Smooth muscle cell of the brain vasculature (primary cell): ENCODE results near the gene ACP4.
"Not testable (repeated sequence)": the region's sequence is repeated elsewhere in the genome, so short reads cannot be mapped to it uniquely, and the experiment has no call there.

Experiments used
- DNase-seq: peaks from one replicate; pipeline ENCODE4 v3.0.0-alpha.2; 2012; ENCODE audit warnings: low read depth, low spot score

Gene ACP4

DNA sequence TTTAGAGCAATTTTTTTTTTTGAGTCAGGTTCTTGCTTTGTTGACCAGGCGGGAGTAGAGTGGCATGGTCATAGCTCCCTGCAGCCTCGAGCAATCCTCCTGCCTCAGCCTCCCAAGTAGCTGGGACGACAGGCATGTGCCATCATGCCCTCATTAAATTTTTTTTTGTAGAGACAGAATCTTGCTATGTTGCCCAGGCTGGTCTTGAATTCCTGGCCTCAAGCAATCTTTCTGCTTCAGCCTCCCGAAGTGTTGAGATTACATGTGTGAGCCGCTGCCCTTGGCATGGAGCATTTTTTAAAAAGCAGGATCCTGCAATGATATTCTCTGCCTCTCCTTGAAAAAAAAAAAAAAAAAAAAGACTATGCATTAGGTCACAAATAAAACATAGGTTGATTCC, 14.1 kb upstream of the ACP4 start:
- no peak for DNase-seq

DNA sequence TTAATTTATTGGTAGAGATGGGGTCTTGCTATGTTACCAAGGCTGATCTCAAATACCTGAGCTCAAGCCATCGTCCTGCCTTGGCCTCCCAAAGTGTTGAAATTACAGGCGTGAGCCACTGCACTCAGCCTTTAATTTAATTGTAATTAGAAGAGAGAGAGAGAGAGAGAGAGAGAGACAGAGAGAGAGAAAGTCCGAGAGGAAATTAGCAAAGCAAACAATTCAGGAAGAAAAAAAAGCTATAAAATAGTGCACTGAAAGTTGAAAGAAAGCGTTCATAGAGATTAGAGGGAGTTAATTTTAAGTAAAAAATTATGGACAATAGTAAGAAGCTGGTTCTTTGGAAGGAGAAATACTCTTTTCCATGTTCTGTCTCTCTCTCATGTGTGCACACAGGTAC, 13.0 kb upstream of the ACP4 start:
- no peak for DNase-seq

DNA sequence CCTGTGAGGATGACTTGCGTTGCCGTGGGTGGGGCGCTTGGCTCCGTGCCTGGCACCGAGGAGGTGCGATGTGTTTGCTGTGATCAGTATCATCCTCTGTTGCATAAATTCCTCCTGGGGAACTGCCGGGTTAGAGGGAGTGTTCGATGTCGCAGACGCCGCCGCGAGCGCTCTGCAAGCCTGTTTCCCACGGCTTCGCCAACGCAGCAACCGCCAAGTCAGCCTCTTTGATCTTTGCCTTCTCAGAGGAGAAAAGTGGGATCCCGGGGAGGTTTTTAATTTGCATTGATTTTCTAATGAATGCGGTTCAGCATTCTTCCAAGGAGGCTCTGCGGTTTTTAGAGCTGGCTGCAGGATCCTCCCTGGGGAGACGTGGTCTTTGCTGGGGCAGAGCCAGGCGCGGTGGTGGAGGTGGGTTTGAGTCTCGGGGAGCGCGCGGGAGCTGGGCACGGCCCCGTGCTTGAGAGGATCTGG, 12.3 kb upstream of the ACP4 start:
- no peak for DNase-seq

DNA sequence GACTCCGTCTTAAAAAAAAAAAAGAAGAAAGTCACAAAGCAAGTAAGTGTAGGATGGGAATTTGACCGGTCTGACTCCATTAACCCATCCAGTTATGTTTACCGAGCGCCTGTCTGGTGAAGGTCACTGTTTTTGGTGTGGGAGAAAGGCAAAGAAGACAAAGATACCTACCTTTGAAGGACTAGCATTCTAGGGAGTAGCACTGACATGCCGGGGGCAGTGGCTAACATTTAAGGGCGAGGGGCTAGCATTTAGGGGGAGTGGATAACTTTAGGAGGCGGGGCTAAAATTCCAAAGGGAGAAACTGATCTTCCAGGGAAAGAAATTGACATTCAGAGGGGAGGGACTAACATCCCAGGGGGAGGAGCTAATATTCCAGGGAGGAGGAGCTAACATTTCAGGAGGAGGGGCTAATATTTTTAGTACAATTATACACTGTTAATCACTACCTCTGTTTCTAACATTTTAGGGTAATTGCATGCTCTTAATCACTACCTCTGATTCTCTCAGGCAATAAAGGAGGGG, 11.2 kb upstream of the ACP4 start:
- no peak for DNase-seq

DNA sequence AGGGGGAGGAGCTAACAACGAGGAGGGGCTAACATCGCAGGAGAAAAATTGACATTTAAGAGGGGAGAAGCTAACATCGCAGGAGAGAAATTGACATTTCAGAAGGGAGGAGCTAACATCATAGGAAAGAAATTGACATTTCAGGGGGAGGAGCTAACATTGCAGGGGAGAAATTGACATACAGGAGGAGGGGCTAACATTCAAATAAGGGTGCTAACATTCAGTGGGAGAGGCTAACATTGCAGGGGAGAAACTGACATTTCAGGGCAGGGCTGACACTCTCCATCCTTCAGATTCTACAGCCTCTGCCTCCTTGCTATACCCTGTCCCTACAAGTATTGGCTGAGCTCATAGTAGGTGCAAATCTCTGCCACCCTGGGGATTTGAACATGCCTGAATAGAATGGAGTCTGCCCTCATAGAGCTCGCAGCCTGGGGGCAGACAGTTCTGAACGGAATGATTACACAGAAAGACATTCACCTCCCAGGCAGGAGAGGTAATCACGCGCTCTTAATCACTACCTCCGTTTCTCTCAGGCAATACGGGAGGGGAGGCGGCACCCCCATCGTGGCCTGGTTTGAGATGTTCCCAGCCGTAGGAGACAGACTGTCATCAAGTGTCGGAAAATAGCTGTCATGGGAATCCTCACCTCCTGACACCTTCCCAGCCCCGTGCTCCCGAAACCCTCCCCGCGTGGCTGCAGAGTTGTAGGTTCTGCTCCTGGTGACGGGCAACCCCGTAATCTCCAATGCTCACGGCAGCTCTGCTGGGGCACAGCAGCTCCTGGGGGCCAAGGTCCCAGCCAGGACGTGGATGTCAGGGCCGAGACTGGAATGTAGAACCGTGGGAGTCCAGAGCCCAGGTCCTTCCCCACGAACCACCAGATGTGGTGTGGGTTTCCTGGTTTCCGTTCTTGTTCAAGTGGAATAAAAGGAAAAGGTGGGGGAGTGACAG, 10.4 kb upstream of the ACP4 start:
- no peak for DNase-seq

DNA sequence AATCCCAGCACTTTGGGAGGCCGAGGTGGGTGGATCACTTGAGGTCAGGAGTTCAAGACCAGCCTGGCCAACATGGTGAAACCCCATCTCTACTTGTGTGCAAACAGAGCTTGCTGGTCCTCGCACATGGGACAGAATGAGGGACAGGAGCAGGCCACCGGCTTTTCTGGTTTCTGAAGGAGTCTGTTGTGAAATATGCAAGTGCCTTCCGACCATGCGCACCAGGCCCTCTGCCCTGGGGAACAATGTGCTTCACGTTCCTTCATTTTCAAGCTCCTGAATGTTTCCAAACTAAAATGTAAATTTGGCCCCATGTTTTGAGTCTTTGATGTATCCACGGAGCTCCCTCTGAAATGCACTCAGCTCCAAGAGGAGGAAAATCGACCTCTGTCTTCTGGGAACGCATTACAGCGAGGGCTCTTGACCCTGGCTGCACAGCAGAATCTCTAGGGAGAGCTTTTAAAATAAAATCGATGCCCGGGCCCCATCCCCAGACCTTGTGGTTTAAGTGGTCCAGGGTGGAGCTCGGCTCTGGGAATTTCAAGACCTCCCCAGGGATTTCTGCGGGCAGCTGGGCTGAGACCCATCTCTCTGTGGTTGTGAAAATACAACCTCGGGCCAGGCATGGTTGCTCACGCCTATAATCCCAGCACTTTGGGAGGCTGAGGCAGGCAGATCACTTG, 9.3 kb upstream of the ACP4 start:
- no peak for DNase-seq

DNA sequence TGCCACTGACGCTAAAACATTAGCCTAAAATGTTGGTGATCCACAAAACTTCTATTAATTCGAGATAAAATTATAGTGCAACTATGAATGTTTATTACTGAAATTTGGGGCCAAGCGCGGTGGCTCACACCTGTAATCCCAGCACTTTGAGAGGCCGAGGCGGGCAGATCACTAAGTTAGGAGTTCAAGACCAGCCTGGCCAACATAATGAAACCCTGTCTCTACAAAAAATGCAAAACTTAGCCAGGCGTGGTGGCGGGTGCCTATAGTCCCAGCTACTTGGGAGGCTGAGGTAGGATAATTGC, 6.4 kb upstream of the ACP4 start:
- DNase-seq: not testable (repeated sequence)

DNA sequence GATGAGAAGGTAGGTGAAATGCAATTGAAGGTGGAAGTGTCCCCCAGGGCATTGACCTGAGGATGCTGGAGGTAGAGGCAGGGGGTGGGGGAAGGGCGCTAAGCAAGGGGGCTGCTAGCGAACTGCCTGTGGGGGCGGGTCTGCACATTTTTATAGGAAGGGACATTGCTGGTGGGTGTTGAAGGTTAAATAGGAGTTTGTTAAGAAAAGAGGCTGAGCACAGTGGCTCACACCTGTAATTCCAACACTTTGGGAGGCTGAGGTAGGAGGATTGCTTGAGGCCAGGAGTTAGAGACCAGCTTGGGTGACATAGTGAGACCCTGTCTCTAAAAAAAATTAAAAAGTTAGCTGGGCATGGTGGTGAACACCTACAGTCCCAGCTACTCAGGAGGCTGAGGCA, 5.5 kb upstream of the ACP4 start:
- no peak for DNase-seq

DNA sequence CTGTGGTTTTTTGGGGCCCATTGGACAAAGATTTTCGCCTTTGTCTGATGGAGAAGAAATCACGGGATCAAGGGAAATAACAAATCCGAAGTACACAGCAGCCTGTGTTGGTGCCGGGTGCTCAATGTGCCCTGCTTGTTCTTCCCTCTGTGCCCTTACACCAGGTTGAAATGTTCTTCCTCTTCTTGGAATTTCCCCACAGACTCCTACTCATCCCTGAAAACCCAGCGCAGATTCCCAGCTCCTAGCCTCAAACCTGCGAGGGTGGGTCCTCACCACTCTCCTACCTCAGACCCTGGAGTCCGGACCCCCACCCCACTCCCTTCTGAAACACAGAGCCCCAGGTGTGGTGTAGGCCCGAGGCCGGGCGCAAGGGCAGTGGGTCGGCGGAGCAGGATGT, 4.9 kb upstream of the ACP4 start:
- DNase-seq: no peak

DNA sequence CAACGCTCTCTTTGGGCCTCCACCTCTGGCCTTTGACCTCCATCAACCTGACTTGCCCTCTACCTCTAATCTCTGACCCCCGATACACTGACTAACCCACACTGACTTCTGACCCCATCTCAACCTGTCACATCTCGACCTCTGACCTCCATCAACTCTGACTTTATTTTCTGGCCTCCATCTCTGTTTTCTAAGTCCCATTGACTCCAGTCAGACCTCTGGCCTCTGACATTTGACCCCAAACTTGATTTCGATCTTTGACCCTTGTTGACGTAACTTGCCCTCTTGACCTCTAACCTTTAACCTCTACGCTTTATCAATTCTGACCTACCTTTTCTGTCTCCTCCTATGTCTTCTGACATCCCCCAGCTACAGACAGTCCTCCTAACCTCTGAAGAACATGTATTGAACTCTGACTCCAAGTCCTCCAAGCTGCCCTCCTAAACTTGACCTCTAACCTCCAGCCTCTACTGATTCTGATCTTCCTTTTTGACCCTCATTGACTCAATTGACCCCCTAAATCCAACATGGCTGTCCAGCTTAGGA, 780 bp downstream of the ACP4 start:
- DNase-seq: no peak

DNA sequence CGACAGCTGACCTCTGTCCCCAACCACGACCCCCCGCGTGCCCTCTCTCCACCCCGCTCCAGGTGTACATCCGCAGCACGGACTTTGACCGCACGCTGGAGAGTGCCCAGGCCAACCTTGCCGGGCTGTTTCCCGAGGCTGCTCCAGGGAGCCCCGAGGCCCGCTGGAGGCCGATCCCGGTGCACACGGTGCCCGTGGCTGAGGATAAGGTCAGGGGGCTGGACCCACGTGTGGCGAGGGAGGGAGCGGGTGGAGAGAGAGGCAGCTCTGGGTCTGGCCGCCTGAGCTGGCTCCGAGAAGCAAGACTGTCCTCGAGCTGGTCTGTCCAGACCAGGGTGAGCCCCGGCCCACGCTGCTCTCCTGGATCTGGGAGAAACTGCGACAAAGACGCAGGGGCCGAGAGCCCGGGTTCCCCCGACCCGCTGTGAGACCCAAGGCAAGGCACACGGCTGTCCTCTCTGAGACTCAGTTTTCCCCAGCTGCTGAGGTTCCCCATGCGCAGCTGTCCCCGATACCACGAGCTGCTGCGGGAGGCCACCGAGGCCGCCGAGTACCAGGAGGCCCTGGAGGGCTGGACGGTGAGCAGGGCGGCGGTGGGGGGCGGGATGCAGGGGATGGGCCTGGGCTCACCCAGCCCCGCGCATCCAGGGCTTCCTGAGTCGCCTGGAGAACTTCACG, 1.5 kb downstream of the ACP4 start:
- DNase-seq: no peak

DNA sequence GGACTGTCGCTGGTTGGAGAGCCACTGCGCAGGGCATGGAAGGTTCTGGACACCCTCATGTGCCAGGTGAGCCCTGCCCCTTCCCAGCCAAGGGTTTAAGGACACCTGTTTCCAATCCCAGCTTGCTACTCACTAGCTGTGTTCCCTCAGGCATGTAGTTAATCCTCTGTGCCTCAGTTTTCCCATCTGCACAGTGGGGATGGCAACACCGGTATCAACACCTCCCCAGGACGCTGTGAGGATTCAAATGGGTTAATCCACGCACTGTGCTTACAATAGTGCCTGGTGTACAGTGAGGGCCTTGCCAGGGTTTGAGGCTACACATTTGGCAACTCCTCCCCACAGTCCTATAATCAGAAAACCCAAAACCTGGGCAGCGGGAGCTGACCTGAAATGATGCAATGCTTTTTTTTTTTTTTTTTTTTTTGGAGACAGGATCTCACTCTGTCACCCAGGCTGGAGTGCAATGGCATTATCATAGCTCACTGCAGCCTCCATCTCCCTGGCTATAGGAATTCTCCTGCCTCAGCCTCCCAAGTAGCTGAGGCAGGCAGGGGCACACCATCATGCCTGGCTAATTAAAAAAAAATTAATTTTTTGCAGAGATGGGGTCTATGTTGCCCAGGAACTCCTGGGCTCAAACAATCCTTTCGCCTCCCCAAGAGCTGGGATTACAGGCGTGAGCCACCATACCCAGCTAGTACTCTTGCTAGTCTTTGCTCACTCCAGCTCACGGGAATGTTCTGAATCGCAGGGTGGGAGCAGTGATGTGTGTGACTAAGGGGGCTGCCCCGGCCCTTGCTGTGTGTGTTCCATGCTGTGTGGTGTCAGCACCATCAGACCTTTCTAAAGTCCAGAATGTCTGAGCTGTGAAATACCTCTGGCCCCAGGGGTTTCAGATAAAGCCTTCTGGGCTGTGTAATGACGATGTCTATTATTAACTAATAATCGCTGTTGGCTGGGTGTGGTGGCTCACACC, 2.3 kb downstream of the ACP4 start:
- DNase-seq: no peak

DNA sequence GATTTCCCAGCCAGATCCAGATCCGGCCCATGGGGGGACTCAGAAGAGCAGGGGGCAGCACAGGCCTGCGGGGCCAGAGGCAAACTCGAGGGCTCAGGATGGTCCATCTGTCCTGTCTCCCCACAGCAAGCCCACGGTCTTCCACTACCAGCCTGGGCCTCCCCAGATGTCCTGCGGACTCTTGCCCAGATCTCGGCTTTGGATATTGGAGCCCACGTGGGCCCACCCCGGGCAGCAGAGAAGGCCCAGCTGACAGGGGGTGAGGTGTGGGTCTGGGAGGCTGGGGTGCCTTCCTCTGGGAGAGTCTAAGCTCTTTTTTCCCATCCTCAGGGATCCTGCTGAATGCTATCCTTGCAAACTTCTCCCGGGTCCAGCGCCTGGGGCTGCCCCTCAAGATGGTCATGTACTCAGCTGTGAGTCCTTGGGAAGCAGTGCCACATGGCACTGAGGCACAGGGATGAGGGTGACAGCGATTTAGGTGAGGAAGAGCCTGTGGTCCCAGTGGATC, 3.4 kb downstream of the ACP4 start:
- no peak for DNase-seq

DNA sequence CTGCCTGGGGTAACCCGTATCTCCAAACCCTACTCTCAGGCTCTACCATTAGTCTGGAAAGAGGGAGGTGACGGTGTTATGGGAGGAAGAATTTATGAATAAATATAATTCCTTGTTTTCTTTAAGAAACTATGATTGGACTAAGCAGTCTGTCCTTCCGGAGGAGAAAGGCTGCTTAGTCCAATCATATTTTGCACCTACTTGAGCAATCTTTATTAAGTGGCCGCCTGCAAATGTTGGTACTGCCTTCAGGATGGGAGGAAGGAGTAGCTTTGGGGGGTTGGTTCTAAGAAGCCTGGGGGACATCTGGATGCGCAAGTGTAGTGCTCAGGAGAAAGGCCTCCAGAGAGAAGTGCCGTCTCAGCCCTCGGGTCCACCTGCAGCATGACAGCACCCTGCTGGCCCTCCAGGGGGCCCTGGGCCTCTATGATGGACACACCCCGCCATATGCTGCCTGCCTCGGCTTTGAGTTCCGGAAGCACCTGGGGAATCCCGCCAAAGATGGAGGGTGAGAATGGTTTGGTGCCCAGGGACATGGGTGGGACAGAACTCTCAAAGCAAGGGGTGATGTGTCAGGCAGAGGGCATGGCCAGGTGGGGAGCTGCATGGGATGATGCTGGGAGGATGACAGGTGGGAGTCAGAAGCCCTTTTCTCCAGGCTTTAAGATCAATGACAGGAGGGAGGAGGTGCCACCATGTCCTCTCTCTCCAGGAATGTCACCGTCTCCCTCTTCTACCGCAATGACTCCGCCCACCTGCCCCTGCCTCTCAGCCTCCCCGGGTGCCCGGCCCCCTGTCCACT, 4.1 kb downstream of the ACP4 start:
- no peak for DNase-seq

DNA sequence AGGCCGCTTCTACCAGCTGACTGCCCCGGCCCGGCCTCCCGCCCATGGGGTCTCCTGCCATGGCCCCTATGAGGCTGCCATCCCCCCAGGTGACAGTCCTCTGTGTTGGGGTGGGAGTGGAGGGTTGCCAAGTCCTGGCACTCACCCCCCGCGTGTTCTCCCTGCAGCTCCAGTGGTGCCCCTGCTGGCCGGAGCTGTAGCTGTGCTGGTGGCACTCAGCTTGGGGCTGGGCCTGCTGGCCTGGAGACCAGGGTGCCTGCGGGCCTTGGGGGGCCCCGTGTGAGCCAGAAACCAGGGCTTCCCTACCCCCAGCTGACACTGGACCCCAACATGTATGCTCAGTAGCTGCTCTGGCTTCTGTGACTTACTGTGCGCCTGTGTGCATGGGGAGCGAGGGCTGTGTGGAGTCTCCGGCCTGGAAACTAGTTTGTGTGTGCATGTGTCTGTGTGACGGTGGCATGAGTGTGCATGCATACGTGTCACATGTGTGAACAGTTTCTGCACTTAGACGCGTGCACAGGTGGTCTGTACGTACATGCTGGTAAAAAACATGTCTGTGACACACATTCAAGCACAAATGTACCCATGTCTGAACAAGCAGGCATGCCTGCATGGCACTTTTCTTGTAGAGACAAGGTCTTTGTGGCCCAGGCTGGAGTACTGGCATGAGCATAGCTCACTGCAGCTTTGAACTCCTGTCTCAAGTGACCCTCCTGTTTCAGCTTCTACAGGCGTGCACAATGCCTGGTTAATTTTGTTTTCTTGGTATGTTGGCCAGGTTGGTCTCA, 4.9 kb downstream of the ACP4 start:
- no peak for DNase-seq

DNA sequence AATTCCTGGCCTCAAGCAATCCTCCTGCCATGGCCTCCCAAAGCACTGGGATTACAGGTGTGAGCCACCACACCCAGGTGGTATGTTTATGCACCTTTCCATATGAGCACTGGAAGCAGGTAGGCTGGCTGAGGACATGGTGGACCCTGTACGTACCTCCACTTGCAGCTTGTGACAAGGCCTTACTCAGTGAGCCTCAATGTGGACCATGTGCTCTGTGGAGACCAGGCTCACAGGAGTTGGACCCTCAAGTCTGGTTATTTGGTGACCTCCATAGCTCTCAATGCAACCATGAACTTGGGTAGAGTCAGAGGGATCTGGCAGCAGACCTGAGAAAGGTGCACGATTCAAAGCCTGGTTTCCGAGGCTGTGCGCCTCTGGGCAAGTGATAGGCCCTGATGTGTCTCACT, 5.5 kb downstream of the ACP4 start:
- DNase-seq: no peak

DNA sequence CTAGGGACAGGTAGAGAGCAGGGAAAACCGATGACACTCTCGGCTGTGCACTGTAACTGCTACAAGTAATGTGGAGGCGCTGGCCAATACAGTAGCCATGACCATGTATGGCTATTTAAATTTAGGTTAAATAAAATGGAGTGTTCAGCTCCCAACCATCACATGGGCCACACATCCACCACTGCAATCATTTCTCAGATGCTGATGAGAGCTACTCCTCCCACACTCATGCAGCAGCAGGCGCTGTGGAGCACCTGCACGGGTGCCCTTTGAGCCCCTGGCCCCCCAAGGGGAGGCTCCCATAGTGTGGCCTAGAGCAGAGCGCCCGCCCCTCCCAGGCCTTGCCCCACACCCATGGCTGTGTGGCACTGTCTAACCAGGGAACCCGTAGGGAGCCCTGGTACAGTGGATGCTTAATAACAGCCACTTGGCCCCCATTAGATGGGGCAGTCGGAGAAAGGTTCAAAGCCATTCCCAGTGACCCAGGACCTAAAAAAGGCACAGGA, 6.0 kb downstream of the ACP4 start:
- DNase-seq: no peak

DNA sequence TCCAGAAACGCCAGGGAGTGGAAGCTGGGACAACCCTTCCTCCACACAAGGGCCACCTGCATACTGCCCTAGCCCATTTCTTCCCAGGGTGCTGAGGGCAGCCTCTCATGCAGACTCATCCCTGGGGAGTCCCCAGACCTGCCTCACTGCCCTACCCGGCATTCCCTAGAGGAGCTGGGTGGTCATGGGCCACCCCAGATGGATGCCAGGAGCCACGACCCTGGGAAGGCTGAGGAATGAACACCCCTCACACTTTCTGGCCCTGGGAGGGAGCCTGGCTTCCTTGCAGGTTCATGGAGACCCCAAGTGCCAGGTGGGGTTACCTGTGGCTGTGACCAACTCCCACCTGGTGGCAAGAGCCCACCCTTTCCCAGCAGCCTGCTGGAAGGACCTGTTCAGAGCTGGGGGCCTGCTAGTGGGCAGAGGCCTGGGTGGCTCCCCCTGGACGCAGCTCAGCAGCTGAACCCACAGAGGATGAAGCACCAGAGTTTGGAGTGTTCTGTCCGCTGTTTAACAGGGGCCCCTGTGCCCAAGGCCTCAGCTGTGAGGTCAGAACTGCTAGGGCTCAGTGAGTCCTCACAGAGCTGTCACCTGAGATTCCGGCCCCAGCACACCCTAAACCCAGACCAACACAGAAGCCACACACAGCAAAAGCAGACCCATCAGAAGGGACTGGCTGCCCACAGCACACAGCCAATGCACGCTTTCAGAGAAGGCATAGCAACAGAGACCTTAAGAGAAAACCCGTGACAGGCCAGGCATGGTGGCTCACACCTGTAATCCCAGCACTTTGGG, 6.6 kb downstream of the ACP4 start:
- no peak for DNase-seq
